Measurements from ENCODE around the gene SNX30. TPM values are rescaled to one million over a fixed set of nuclear protein-coding genes. Genes with fewer than 3 reads are reported as not detected.

Gene SNX30
- polyA plus RNA-seq, 1 of the 3 experiments (the other 2 are of a cell fraction), result 2.7 TPM

- Histone ChIP-seq H2AFZ (ENCODE audit: low read depth) (no peak overlapping the region), H3K4me1 (ENCODE audit: control insufficient read depth in 1 of 2, insufficient read depth in 2 of 2, low read depth in 1 of 2, low read length in 1 of 2) (no peaks in the 10 kb centered on the region; a peak in 1 of 4 replicates), H3K9me2 (no peaks in the 10 kb centered on the region), H3K27ac (ENCODE audit: low read depth in 2 of 2, low read length in 1 of 2) (no peak overlapping the region), H3K9me3 (no peaks in the 10 kb centered on the region), H3K79me2 (ENCODE audit: insufficient read depth) (no peaks in the 10 kb centered on the region), H3K36me3 (replicated peaks in 1 of 2; ENCODE audit: control insufficient read depth in 1 of 2, insufficient read depth in 2 of 2, low read length in 1 of 2) (peaks cover 0 to 2% of the 10 kb centered on the region in 2 experiments), H3K27me3 (ENCODE audit: insufficient read depth) (no peaks in the 10 kb centered on the region), H3K4me2 (no peak overlapping the region), H3F3A (replicated peaks; ENCODE audit: insufficient read depth) (no peaks in the 10 kb centered on the region), H3K9ac (no peak overlapping the region), H3K4me3 (ENCODE audit: low read depth in 2 of 2, low read length in 1 of 2) (no peak overlapping the region), H4K20me1 (ENCODE audit: insufficient read depth) (no peaks in the 10 kb centered on the region)
- ChIA-PET CTCF (interaction anchor here (3.0 kb wide), 1 partner anchor 14 kb away, joined by 14 read pairs; no protein-coding TSS in a partner anchor), POLR2A (no interaction called here)
- 73% methylated on average over 6 of the region's 6 CpGs for WGBS (ENCODE audit: low lambda C conversion rate)
- no peak for DNase-seq
- TF ChIP-seq, protein P1, sequence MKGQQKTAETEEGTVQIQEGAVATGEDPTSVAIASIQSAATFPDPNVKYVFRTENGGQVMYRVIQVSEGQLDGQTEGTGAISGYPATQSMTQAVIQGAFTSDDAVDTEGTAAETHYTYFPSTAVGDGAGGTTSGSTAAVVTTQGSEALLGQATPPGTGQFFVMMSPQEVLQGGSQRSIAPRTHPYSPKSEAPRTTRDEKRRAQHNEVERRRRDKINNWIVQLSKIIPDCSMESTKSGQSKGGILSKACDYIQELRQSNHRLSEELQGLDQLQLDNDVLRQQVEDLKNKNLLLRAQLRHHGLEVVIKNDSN (IDR thresholded peaks at IDR 0.05; ENCODE audit: borderline replicate concordance, low read depth), result no peak
- TF ChIP-seq MEF2A (IDR thresholded peaks at IDR 0.05; ENCODE audit: borderline replicate concordance, low read depth), result no peak
- no peak for TF ChIP-seq FOSL2 (IDR thresholded peaks at IDR 0.05; ENCODE audit: borderline replicate concordance, low read depth)
- no peak for TF ChIP-seq SMC3 (IDR thresholded peaks at IDR 0.05; ENCODE audit: low read depth, low read length)
- TF ChIP-seq, protein P2, sequence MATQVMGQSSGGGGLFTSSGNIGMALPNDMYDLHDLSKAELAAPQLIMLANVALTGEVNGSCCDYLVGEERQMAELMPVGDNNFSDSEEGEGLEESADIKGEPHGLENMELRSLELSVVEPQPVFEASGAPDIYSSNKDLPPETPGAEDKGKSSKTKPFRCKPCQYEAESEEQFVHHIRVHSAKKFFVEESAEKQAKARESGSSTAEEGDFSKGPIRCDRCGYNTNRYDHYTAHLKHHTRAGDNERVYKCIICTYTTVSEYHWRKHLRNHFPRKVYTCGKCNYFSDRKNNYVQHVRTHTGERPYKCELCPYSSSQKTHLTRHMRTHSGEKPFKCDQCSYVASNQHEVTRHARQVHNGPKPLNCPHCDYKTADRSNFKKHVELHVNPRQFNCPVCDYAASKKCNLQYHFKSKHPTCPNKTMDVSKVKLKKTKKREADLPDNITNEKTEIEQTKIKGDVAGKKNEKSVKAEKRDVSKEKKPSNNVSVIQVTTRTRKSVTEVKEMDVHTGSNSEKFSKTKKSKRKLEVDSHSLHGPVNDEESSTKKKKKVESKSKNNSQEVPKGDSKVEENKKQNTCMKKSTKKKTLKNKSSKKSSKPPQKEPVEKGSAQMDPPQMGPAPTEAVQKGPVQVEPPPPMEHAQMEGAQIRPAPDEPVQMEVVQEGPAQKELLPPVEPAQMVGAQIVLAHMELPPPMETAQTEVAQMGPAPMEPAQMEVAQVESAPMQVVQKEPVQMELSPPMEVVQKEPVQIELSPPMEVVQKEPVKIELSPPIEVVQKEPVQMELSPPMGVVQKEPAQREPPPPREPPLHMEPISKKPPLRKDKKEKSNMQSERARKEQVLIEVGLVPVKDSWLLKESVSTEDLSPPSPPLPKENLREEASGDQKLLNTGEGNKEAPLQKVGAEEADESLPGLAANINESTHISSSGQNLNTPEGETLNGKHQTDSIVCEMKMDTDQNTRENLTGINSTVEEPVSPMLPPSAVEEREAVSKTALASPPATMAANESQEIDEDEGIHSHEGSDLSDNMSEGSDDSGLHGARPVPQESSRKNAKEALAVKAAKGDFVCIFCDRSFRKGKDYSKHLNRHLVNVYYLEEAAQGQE (IDR thresholded peaks at IDR 0.05; ENCODE audit: low read depth, low read length), result no peak
- no peak for TF ChIP-seq TEAD4 (IDR thresholded peaks at IDR 0.05; ENCODE audit: borderline replicate concordance, insufficient read depth)
- no peak for TF ChIP-seq RAD21 (IDR thresholded peaks at IDR 0.05; ENCODE audit: low read length)
- TF ChIP-seq, protein P3, sequence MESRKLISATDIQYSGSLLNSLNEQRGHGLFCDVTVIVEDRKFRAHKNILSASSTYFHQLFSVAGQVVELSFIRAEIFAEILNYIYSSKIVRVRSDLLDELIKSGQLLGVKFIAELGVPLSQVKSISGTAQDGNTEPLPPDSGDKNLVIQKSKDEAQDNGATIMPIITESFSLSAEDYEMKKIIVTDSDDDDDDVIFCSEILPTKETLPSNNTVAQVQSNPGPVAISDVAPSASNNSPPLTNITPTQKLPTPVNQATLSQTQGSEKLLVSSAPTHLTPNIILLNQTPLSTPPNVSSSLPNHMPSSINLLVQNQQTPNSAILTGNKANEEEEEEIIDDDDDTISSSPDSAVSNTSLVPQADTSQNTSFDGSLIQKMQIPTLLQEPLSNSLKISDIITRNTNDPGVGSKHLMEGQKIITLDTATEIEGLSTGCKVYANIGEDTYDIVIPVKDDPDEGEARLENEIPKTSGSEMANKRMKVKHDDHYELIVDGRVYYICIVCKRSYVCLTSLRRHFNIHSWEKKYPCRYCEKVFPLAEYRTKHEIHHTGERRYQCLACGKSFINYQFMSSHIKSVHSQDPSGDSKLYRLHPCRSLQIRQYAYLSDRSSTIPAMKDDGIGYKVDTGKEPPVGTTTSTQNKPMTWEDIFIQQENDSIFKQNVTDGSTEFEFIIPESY (IDR thresholded peaks at IDR 0.05; ENCODE audit: borderline replicate concordance, low read depth), result no peak
- no peak for TF ChIP-seq POLR2AphosphoS5 (IDR thresholded peaks at IDR 0.05; ENCODE audit: low read depth, low read length)
- no peak for TF ChIP-seq RFX5 (IDR thresholded peaks at IDR 0.05; ENCODE audit: low read length)
- TF ChIP-seq PBX3 (IDR thresholded peaks at IDR 0.05), result no peak
- TF ChIP-seq ELF1 (IDR thresholded peaks at IDR 0.05), result no peak
Observed at GRCh38 chr9:112858625-112859147, 108.1 kb downstream of the SNX30 start.

Data from SK-N-SH (cell line).